Left renal pelvis (tissue), 4 donors: Measurements from ENCODE around the gene SLC17A4. TPM values are rescaled to one million over a fixed set of nuclear protein-coding genes. Genes with fewer than 3 reads are reported as not detected.

ENCODE experiments used
- DNase-seq, 4 donors: peaks; one replicate each; pipeline ENCODE4 v3.0.0-alpha.2; 2013; ENCODE audit warnings: low read depth in 4 of 4, low spot score in 3 of 4
- polyA plus RNA-seq, 4 donors: library from polyadenylated mRNA; unstranded; fragments of 120-200 nt; gene quantifications; one replicate each; pipeline ENCODE4 v1.2.1, GENCODE V29; 2013; ENCODE audit not compliant: insufficient read length in 4 of 4

SLC17A4 gene
- polyA plus RNA-seq, 4 donors: 0.14 to 1.8 (median 1.1) TPM

DNA sequence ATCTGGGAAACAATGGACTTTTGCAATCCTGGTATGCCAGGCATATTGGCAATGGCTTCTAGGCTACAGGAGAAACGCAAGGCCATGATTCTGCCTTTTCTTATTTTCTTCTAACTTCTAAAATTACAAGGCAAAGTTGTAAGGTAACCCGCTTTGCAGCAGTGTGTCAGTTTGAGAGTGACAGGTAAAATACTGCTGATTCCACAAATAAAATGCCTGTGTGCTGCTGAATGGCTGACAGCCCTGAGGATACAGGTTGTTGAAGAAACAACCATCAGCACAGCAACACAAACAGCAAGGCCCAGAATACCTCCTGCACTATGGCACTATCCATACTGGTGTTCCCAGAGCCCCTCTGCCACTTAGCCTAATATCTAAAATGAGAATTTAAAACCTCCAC, 40.2 kb downstream of the SLC17A4 start:
- DNase-seq: no peak

DNA sequence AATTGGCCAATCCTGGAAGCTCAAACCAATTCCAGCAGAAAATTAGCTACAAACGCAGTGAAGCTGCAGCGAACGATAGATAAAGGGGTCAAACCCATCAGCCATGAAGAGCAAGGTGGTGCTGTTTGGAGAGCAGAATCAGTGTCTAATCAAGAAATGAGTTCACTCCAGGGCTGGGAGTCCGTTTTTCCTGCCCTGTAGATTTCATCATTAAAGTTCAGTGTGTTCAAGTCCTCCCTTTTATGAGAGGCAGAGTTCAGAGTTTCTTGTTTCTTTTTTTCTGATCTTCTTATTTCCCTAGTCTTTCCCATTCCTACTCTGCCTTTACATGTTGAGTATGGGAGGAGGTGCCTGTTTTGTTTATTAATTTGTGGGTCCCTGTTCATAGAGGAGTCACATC, 46.9 kb downstream of the SLC17A4 start:
- DNase-seq: no peak

DNA sequence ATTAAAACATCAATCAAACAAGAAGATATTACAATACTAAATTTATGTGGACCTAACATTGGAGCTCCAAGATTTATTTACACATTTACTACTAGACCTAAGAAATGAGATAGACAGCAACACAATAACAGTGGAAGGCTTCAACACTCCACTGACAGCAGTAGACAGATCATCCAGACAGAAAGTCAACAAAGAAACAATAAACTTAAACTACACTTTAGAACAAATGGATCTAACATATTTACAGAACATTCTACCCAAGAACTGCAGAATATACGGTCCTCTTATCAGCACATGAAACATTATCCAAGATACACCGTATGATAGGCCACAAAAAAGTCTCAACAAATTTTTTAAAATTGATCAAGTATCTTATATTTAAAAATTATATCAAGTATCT, 50.3 kb downstream of the SLC17A4 start:
- DNase-seq: no peak

DNA sequence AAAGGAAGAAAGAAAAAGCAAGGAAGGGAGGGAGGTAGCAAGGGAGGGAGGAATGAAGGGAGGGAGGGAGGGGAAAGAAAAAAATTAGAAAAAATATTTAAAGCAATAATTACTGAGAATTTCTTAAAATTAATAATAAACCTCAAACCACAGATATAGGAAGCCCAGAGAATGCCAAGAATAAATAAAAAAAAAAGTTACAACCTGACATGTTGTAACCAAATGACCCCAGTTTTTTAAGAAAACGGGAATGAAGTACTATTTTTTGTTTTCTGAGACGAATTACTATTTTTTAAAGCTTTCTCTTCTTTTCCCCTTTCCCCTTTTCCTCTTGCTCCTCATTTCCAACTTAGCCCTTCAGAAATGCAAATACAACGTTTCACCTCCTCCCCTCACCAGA, 60.7 kb downstream of the SLC17A4 start:
- no peak for DNase-seq

DNA sequence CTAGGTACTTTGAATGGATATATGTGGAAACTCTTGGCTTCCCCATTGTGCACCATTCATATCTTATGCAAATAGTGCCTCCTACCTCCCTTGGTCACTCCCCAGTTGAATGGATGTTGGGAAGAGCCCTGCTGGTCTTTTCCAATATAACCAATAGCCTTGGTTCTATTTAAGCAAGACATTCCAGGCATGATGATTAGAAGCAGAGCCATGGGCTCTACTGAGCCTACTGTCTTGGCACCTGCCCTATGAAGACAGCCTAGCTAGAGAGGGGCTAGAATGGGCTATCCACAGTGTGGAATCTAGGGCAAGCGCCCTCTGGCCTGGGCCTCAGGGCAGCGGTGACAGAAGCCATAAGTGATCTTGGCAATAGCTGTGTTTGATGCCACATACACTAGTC, 61.7 kb downstream of the SLC17A4 start:
- no peak for DNase-seq

DNA sequence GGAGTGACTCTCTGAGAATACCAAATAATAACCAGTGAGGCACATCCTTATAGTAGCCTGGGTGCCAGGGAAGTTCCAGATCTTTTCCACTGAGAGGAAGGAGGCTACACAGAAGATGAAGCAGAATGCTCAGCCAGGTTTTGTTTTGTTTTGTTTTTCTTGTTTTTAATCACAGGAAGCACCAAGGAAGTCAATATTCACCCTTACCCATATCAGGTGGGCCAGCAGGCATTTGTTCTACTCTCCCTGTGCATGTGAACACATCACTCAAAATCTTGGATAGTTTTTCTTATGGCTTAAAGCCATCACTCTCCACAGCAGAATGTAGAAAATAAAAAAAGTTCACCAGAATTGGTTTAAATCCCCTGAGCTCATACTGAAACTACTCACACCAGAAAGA, 66.8 kb downstream of the SLC17A4 start:
- DNase-seq: no peak

DNA sequence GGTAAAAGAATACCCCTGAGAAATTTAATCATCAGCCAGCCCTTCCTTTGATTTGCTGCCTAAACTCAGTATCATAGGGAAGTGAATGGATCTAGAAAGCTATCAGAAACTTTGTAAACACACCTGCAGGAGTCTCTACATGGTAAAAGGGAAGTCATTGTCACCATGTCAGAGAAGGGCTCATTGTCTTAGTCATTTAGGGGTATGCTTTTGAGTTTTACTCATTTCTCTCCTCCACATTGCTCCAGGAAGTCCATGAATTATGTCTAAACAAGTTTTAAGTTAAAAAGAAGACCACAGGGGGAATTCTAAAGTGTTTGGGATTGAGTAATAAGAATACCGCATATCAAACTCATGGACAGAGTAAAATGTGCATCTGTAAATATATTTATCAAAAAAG, 74.8 kb downstream of the SLC17A4 start:
- DNase-seq: no peak

DNA sequence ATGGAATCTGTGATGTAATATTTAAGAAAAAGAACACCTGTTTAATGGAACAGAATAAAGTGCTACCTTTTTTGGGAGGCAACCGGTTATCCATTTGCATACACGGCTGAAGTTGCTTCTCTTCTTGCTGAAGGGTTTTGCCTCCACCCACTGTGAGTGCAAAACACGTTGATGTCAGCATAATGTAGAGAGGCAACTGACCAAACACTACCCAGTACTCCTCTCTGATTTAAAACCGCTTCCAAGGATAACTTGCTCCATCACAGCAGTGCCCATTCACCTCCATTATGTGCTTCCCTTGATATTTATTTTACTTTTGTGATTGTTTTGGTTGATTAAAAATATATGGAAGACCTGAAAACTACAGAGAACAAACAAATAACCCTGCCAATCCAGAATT, 75.9 kb downstream of the SLC17A4 start:
- DNase-seq: no peak

Other genes with a start within 250 kb of the SLC17A4 start
- gene SCGN, start 102.5 kb upstream of the SLC17A4 start, polyA plus RNA-seq: under 1 TPM in 2 of 4 donors, not detected in 2; 0.16 to 0.31 TPM
- gene SLC17A1, start 77.3 kb downstream of the SLC17A4 start, polyA plus RNA-seq: 10 to 100 TPM in 3 of 4 donors, under 1 TPM in 1; 0.64 to 30.7 (median 21.5) TPM
- gene SLC17A3, start 119.5 kb downstream of the SLC17A4 start, polyA plus RNA-seq: under 1 TPM in 3 of 4 donors, not detected in 1; 0.29 to 0.93 (median 0.89) TPM
- gene SLC17A2, start 175.9 kb downstream of the SLC17A4 start, polyA plus RNA-seq: under 1 TPM; 0.30 to 0.72 (median 0.50) TPM
- 10 to 100 TPM in 3 of 4 donors, 1 to 10 TPM in 1; 7.6 to 11.8 (median 10.4) TPM for gene TRIM38, start 208.1 kb downstream of the SLC17A4 start, polyA plus RNA-seq